GM12878 (cell line): ENCODE measurements around the gene PRRT1. TPM values are rescaled to one million over a fixed set of nuclear protein-coding genes. Genes with fewer than 3 reads are reported as not detected.

Experiments used
- BACH1 ChIP-seq: fragments of 450-650 bp; IDR thresholded peaks from 2 replicates; pipeline ENCODE4 v1.6.1; 2017; ENCODE audit warnings: mild to moderate bottlenecking, borderline replicate concordance
- CBX3 ChIP-seq: fragments of 200-600 bp; sonication (generic); IDR thresholded peaks from 2 replicates; pipeline ENCODE4 v1.6.1; 2016; ENCODE audit warnings: low read depth, borderline replicate concordance
- CBX5 ChIP-seq: sonication (generic); IDR thresholded peaks from 2 replicates; pipeline ENCODE4 v1.6.1; 2016; ENCODE audit warnings: low read depth, moderate library complexity, mild to moderate bottlenecking, inconsistent platforms
- CHD1 ChIP-seq: IDR thresholded peaks from 2 replicates; pipeline ENCODE4 v1.6.1; 2012; ENCODE audit warnings: low read depth, low read length, improper control_type of control experiment
- CHD4 ChIP-seq: fragments of 200-600 bp; sonication (generic); IDR thresholded peaks from 2 replicates; pipeline ENCODE4 v1.6.1; 2016; ENCODE audit warnings: mild to moderate bottlenecking
- GABPA ChIP-seq: IDR thresholded peaks from 2 replicates; pipeline ENCODE4 v1.6.1; 2014; ENCODE audit warnings: antibody characterized with exemption, low read depth, mild to moderate bottlenecking, inconsistent platforms
- HDAC6 ChIP-seq: fragments of 200-600 bp; sonication (generic); IDR thresholded peaks from one replicate; pipeline ENCODE4 v1.8.0; 2017; ENCODE audit warnings: antibody characterized with exemption; ENCODE audit not compliant: unreplicated experiment
- HDGF ChIP-seq: fragments of 450-650 bp; IDR thresholded peaks from 2 replicates; pipeline ENCODE4 v1.6.1; 2016; ENCODE audit warnings: antibody characterized with exemption
- KAT2A ChIP-seq: conservative IDR thresholded peaks from 2 replicates; pipeline ENCODE4 v1.6.1; 2011; ENCODE audit warnings: low read depth, low read length; ENCODE audit not compliant: control insufficient read depth
- KLF5 ChIP-seq: fragments of 450-650 bp; IDR thresholded peaks from 2 replicates; pipeline ENCODE4 v1.6.1; 2014; ENCODE audit warnings: mild to moderate bottlenecking; ENCODE audit not compliant: partially characterized antibody
- LARP7 ChIP-seq: fragments of 450-650 bp; IDR thresholded peaks from 2 replicates; pipeline ENCODE4 v1.6.1; 2017; ENCODE audit warnings: mild to moderate bottlenecking
- MTA3 ChIP-seq: IDR thresholded peaks from 2 replicates; pipeline ENCODE4 v1.6.1; 2012; ENCODE audit warnings: low read length, inconsistent platforms, borderline replicate concordance
- NBN ChIP-seq: fragments of 450-650 bp; IDR thresholded peaks from 2 replicates; pipeline ENCODE4 v1.6.1; 2016
- NFXL1 ChIP-seq: fragments of 450-650 bp; IDR thresholded peaks from 2 replicates; pipeline ENCODE4 v1.6.1; 2017; ENCODE audit warnings: antibody characterized with exemption, mild to moderate bottlenecking, borderline replicate concordance
- NR2F1 ChIP-seq: fragments of 450-650 bp; conservative IDR thresholded peaks from 2 replicates; pipeline ENCODE4 v1.6.1; 2017; ENCODE audit warnings: mild to moderate bottlenecking
- NRF1 ChIP-seq: conservative IDR thresholded peaks from 2 replicates; pipeline ENCODE4 v1.6.1; 2011; ENCODE audit warnings: mild to moderate bottlenecking, low read depth, low read length, improper control_type of control experiment
- PAX5 ChIP-seq: IDR thresholded peaks from 2 replicates; pipeline ENCODE4 v1.6.1; 2011; ENCODE audit warnings: low read depth, low read length, borderline replicate concordance
- RAD51 ChIP-seq: fragments of 450-650 bp; IDR thresholded peaks from 2 replicates; pipeline ENCODE4 v1.6.1; 2016; ENCODE audit warnings: moderate library complexity, mild to moderate bottlenecking, inconsistent platforms
- RCOR1 ChIP-seq: conservative IDR thresholded peaks from 2 replicates; pipeline ENCODE4 v1.6.1; 2012; ENCODE audit warnings: low read depth, low read length, improper control_type of control experiment
- SMARCA5 ChIP-seq: fragments of 450-650 bp; IDR thresholded peaks from 2 replicates; pipeline ENCODE4 v1.6.1; 2017; ENCODE audit warnings: mild to moderate bottlenecking
- SREBF2 ChIP-seq: IDR thresholded peaks from 2 replicates; pipeline ENCODE4 v1.6.1; 2012; ENCODE audit warnings: mild to moderate bottlenecking, low read length
- STAT3 ChIP-seq: IDR thresholded peaks from 2 replicates; pipeline ENCODE4 v1.6.1; 2011; ENCODE audit warnings: low read depth, low read length, improper control_type of control experiment
- TARDBP ChIP-seq: IDR thresholded peaks from 2 replicates; pipeline ENCODE4 v1.6.1; 2016; ENCODE audit warnings: borderline replicate concordance
- TBL1XR1 ChIP-seq: IDR thresholded peaks from 2 replicates; pipeline ENCODE4 v1.6.1; 2012; ENCODE audit warnings: low read depth, low read length, improper control_type of control experiment
- WRNIP1 ChIP-seq: IDR thresholded peaks from 2 replicates; pipeline ENCODE4 v1.6.1; 2011; ENCODE audit warnings: low read depth, low read length, improper control_type of control experiment, borderline replicate concordance
- polyA plus RNA-seq, 11 experiments: library from polyadenylated mRNA; depleted of rRNA in 4 of 11; unstranded in 6 of 11; stranded (reverse) in 5 of 11; fragments of >200 nt; fragmentation: Nextera tagmentation in 4 of 11; fragmentation: Illumina TruSeq in 1 of 11; extraction: Ambion mirVana in 4 of 11; extraction: Trizol in 1 of 11; gene quantifications; 1 replicate in 1 of 11; 2 replicates in 10 of 11; pipeline versions ENCODE4 v1.2.1 to v1.2.3, GENCODE V29; 2011 to 2016; ENCODE audit warnings: inconsistent platforms in 2 of 11, missing spikeins in 2 of 11, low read depth in 1 of 11
- total RNA-seq, 4 experiments: library from RNA; depleted of rRNA in 3 of 4; stranded (reverse); fragments of >200 nt in 3 of 4; fragmentation: Illumina TruSeq in 1 of 4; extraction: Trizol in 1 of 4; gene quantifications; 2 replicates each; pipeline versions ENCODE4 v1.2.1 to v1.2.3, GENCODE V29; 2013 to 2021
- TF ChIP-seq, protein P1 (sequence below): IDR thresholded peaks from 2 replicates; pipeline ENCODE4 v1.6.1; 2012; ENCODE audit warnings: low read depth, low read length, improper control_type of control experiment
- TF ChIP-seq, protein P2 (sequence below): fragments of 450-650 bp; formaldehyde crosslinking; IDR thresholded peaks from 2 replicates; pipeline ENCODE4 v1.5.0; 2022; ENCODE audit warnings: mild to moderate bottlenecking, missing genetic modification characterization
- TF ChIP-seq, protein P3 (sequence below): IDR thresholded peaks from 2 replicates; pipeline ENCODE4 v1.6.1; 2011; ENCODE audit warnings: low read depth, mild to moderate bottlenecking, low read length, moderate library complexity, borderline replicate concordance; ENCODE audit errors: extremely low read depth
- TF ChIP-seq, protein P4 (sequence below): IDR thresholded peaks from 2 replicates; pipeline ENCODE4 v1.6.1; 2012; ENCODE audit warnings: low read depth, low read length, improper control_type of control experiment

PRRT1 gene
- total and polyA plus RNA-seq, 10 of the 15 experiments (the other 5 are each of a cell fraction or from before 2014, with no cell fraction given): 0.04 to 0.15 (median 0.10) TPM; not detected in 6

DNA sequence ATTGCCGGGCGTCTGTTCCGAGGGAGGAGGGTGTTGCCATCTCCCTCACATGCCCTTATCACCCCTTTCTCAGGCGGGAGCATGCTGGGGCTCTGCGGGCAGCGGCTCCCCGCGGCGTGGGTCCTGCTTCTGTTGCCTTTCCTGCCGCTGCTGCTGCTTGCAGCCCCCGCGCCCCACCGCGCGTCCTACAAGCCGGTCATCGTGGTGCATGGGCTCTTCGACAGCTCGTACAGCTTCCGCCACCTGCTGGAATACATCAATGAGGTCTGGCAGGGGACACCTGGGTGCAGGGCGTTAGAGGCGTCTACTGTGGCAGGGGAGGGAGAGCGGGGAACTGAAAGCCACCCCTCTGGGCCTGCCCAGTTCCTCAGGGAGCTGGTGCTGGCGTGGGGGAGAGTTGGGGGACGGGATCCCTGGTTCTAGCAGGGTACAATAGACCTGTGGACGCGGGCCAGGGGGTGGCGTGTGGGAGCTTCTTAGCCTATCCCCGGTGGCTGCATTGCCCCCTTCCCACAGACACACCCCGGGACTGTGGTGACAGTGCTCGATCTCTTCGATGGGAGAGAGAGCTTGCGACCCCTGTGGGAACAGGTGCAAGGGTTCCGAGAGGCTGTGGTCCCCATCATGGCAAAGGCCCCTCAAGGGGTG lies 2.9 kb upstream of the PRRT1 start (continued):
- TF ChIP-seq NRF1: no peak
- no peak for TF ChIP-seq PAX5
- no peak for TF ChIP-seq NR2F1
- no peak for TF ChIP-seq RAD51
- TF ChIP-seq LARP7: no peak
- TF ChIP-seq MTA3: no peak
- no peak for TF ChIP-seq CBX5
- TF ChIP-seq NBN: no peak; the same call in 1 of the 2 replicates
- no peak for TF ChIP-seq TARDBP
- no peak for TF ChIP-seq SREBF2
- no peak for TF ChIP-seq TBL1XR1
- TF ChIP-seq KLF5: no peak
- no peak for TF ChIP-seq CHD1
- no peak; the same call in 1 of the 2 replicates for TF ChIP-seq BACH1
- TF ChIP-seq, protein P1, sequence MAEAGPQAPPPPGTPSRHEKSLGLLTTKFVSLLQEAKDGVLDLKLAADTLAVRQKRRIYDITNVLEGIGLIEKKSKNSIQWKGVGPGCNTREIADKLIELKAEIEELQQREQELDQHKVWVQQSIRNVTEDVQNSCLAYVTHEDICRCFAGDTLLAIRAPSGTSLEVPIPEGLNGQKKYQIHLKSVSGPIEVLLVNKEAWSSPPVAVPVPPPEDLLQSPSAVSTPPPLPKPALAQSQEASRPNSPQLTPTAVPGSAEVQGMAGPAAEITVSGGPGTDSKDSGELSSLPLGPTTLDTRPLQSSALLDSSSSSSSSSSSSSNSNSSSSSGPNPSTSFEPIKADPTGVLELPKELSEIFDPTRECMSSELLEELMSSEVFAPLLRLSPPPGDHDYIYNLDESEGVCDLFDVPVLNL: no peak
- TF ChIP-seq KAT2A: no peak
- TF ChIP-seq GABPA: no peak
- no peak for TF ChIP-seq CBX3
- no peak for TF ChIP-seq STAT3
- no peak for TF ChIP-seq HDAC6
- TF ChIP-seq HDGF: 0 out of 2 replicates have a peak, but pooled peaks have one; percentile 21
- no peak for TF ChIP-seq RCOR1
- TF ChIP-seq WRNIP1: no peak
- TF ChIP-seq, protein P2, sequence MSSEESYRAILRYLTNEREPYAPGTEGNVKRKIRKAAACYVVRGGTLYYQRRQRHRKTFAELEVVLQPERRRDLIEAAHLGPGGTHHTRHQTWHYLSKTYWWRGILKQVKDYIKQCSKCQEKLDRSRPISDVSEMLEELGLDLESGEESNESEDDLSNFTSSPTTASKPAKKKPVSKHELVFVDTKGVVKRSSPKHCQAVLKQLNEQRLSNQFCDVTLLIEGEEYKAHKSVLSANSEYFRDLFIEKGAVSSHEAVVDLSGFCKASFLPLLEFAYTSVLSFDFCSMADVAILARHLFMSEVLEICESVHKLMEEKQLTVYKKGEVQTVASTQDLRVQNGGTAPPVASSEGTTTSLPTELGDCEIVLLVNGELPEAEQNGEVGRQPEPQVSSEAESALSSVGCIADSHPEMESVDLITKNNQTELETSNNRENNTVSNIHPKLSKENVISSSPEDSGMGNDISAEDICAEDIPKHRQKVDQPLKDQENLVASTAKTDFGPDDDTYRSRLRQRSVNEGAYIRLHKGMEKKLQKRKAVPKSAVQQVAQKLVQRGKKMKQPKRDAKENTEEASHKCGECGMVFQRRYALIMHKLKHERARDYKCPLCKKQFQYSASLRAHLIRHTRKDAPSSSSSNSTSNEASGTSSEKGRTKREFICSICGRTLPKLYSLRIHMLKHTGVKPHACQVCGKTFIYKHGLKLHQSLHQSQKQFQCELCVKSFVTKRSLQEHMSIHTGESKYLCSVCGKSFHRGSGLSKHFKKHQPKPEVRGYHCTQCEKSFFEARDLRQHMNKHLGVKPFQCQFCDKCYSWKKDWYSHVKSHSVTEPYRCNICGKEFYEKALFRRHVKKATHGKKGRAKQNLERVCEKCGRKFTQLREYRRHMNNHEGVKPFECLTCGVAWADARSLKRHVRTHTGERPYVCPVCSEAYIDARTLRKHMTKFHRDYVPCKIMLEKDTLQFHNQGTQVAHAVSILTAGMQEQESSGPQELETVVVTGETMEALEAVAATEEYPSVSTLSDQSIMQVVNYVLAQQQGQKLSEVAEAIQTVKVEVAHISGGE (CRISPR knock-in tag): no peak
- TF ChIP-seq, protein P3, sequence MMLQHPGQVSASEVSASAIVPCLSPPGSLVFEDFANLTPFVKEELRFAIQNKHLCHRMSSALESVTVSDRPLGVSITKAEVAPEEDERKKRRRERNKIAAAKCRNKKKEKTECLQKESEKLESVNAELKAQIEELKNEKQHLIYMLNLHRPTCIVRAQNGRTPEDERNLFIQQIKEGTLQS: no peak
- no peak; the same call in 1 of the 2 replicates for TF ChIP-seq SMARCA5
- no peak for TF ChIP-seq CHD4
- TF ChIP-seq, protein P4, sequence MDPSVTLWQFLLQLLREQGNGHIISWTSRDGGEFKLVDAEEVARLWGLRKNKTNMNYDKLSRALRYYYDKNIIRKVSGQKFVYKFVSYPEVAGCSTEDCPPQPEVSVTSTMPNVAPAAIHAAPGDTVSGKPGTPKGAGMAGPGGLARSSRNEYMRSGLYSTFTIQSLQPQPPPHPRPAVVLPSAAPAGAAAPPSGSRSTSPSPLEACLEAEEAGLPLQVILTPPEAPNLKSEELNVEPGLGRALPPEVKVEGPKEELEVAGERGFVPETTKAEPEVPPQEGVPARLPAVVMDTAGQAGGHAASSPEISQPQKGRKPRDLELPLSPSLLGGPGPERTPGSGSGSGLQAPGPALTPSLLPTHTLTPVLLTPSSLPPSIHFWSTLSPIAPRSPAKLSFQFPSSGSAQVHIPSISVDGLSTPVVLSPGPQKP: no peak
- no peak for TF ChIP-seq NFXL1
